ENCODE results near the gene EFHC1.

DNA sequence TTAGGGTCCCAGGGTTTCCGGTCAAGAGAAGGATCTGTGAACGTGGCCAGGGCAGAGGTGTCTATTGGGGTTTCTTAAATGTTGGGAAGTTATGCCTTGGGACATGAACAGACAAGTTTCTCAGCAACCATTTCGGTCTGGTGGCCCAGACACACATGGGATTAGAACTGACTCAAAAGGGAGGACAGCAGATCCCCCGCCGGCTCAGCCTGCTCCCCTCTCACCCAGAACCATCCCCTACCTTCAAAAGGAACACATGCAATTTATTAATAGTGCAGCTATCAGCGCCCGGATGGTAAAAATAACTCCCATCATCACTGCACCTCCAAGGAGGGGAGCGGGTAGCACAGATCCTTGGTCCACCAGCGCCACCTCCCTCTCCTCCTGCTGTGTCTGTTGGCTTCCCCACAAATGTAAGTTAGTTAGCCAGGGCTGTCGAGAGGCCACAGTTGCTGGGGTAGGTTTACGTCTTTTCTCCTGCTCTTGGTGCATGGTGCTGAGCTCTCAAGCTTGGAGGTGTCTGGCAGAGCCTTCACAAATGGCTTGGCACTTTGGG, 79.6 kb downstream of the EFHC1 start:
- TF ChIP-seq POLR2A (IDR thresholded peaks at IDR 0.05) (no peak), CTCF (IDR thresholded peaks at IDR 0.05) (no peak), POLR2AphosphoS5 (IDR thresholded peaks at IDR 0.05) (no peak)
